GM19397 (cell line): Measurements from ENCODE around the gene MIEF2.
"Not testable (repeated sequence)": the region's sequence is repeated elsewhere in the genome, so short reads cannot be mapped to it uniquely, and the experiment has no call there.

Experiments
- ATAC-seq: cut with Tn5 transposase; IDR thresholded peaks from one replicate; pipeline ENCODE4 v1.9.1; 2021; ENCODE audit warnings: mild to moderate bottlenecking, moderate library complexity; ENCODE audit not compliant: unreplicated experiment

MIEF2 gene

DNA sequence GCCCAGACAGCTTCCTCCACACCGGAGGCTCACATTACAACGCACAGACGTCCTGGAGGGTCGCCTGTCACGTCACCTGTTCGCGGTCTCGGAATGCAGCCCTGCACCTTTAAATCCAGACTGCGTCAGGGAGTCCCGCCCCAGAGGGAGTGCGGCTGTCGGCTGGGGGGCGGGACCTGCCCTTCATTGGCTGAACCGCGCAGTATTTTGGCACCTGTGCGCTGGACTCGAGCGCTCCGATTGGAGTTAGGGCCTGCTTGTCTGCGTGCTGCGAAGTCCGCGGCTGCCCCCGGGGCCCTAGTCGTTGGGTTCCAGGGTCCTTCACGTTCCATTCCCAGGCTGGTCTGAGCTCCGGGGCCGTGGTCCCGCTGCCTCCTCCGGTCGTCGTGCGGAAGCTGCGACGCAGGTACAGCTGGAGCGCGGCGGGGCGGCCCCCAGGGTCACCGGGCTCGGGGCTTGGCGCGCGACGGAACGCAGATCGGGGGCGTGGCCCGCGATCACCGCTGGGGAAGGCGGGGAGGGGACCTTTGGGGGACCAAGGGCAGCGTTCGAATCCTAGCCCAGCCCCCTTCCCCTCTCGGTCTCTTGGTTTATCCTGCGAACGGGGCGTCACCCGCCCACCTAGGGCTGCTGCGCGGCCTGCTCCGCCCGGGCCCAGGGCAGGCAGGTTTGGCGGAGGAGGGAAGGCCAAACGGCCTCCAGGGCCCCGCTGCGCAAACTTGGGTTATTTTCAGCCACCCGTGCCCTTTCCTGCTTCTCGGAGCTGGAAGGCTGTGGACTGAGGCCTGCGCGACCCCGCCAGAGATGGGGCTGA lies at the start of gene MIEF2:
TSS of gene MIEF2 (plus strand) at position 331 of the 814 bp plus-strand sequence. CDS start 2,059 bp downstream, outside the sequence.
- ATAC-seq = peak; percentile 75

- no peak for ATAC-seq
Observed at GRCh38 chr17:18213666-18214270, 46.7 kb upstream of the MIEF2 start.

DNA sequence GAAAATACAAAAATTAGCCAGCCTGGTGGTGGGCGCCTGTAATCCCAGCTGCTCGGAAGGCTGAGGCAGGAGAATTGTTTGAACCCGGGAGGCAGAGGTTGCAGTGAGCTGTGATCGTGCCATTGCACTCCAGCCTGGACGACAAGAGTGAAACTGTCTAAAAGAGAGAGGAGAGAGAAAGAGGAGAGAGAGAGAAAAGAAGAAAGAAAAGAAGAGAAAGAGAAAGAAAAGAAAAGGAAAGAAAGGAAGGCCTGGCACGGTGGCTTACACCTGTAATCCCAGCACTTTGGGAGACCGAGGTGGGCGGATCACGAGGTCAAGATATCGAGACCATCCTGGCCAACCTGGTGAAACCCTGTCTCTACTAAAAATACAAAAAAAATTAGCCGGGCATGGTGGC lies 43.6 kb upstream of the MIEF2 start:
- ATAC-seq = not testable (repeated sequence)

DNA sequence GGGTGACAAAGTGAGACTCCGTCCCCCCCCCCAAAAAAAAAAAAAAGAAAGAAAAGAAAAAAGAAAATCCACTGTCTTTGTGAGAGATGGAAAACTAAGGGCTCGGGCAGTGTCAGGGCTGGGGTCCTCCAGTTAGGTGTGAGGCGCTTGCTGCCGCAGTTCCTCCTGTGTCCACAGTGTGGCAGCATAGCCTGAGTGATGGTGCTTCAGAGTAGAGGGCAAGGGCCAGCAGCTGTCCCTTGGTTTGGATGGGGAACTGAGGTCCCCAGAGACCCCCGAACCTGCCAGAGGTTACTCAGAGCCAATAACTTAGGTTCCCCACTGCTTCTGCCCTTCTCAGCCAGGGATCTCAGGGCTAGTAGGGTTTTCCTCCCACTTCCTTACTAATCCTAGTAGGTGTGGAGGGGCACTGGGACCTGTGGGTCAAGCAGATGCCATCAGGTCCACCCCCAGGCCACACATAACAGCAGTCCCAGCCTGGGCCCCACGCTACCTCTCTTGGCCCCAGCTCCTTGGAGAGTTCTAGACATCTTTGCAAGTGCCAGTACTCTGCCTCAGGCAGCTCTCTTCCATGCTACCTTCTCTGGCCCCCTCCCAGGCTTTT lies 42.9 kb upstream of the MIEF2 start:
- no peak for ATAC-seq

DNA sequence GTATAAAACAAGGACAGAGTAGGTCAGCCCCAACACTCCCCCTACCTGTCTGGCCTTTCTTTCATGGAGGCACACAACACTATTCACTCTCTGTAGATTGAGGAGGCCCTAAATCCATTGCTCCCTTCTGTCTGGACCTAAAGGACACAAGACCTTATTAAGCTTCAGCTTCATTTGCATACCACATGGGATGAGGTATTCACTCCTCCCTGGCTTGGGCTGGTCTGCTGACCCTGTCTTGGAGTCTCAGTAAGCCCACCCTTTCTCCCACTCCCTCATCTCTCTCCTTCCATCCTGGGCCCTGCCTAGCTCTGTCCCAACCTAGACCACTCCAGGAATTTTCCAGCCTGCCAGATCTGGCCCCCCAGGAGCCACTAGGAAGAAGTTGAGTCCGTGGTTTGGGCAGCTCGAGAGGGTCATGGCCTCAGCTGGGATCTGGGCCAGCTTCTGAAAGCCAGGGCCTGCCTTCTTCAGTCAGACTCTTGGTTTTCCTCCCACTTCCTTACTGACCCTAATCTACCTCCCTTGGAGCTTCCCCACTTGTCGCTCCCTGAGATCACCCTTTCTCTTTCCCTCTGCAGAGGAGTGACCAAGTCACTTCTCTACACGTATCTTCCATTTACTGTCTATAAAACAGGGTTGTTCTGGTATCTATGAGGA lies 41.6 kb upstream of the MIEF2 start:
- ATAC-seq = no peak

GRCh38 chr17:18224053-18224386 lies 36.4 kb upstream of the MIEF2 start:
- no peak for ATAC-seq

GRCh38 chr17:18224387-18225120 lies 35.9 kb upstream of the MIEF2 start:
- ATAC-seq = no peak

DNA sequence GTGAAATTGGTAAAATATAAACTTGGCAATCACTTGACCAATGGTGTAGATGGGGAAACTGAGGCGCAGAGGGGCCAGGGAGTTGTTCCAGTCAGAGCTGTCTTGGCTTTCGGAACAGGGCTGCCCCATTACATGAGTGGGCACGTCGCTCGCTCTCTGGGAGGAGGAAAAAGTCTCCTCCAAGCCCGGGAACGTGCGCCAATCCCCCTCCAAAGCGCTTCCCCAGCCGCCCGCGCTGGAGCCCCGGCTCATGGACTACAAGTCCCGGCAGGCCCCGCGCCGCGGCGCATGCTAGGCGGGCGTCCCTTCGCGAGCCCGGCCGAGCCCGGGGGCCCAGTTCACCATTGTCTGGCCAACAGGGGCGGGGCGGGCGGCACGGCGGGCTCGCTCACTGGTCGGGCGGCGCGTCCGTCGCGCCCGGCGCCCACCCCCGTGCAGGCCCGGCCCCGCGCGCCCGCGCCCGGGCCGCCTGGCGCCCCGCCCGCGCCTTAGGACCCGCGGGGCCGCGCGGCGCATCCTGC lies 35.3 kb upstream of the MIEF2 start, which contains the start of gene LLGL1:
TSS of gene LLGL1 (plus strand) at position 515 of the 521 bp plus-strand sequence. CDS start 48 bp downstream, outside the sequence.
- peak; percentile 92 for ATAC-seq

DNA sequence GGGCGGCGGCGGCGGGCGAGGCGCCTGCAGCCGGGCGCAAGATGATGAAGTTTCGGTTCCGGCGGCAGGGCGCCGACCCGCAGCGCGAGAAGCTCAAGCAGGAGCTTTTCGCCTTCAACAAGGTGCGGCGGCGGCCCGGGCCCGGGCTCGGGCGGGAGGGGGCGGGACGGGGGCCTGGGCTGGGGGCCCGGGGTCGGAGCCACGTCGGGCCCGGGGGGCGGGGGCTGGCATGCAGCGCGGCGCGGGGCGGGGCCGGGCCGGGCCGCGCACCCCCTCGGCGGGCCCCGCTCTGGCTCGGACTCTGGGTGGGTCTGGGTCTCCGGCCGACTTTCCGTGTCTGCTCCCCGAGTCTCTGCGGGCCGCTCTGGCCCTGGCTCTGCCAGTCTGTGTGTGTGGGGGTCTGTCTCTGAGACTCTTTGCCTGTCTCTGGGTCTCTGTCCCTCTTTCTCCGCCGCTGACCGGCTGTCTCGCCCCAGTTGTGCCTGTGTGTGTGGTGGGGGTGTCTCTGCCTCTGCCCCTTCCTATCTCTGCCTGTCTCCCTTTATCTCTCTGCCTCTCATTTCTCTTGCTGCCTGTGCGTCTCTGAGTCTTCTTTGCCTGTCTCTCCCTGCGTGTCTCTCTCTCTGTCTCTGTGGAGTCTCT lies 34.7 kb upstream of the MIEF2 start:
- ATAC-seq = peak; percentile 20

DNA sequence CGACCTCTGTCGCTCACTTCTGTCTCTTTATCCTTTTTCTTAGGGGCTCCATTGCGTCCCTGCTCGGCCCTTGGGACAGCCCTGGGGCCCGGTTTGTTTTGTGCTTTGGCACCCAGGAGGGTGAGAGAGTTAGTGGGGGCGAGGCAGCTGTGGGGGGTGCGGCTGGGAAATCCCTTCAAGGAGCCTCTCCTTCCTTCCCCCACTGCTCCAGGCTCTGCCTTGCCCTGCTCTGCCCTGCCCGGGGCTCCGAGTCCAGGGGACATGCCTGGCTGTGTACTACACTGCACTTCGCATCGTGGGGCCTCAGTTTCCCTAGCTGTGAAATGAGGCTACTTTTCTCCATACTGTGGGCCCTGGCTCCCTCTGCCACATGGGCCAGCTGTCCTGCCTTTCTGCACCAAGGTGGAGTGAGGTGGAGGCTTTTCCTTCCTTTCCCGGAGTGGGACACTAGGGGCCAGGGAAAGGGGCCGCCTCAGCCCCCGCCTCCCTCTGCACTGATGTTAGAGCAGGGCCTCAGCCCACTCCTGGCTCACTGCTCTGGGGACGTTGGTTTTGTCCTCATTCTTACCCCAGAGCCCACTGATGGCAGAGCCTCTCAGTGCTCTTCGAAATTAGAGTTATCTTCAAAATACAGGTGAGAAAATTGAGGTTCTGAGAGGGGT lies 34.0 kb upstream of the MIEF2 start:
- no peak for ATAC-seq

- ATAC-seq = no peak
Observed at GRCh38 chr17:18227635-18228034, 32.8 kb upstream of the MIEF2 start.

GRCh38 chr17:18228176-18228682 lies 32.2 kb upstream of the MIEF2 start:
- ATAC-seq = no peak

DNA sequence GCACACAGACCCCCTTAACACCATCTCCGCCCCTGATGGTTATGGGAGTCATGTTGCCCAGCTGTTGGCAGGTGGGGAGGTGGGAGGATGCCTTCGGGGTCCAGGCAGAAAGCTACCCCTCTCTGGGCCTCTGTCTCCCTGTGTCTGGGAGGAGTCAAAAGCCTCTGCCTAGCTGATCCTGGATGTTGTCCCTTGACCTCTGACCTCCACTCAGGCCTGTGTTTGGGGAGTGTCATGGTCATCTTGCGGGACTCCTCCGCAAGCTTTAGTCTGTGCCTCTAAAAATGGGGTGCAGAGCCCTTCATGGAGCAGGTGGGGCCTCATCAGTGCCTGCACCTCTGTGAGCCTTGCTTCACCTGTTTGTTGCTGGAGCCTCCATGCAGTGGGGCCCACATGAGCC lies 31.2 kb upstream of the MIEF2 start:
- no peak for ATAC-seq

- no peak for ATAC-seq
Observed at GRCh38 chr17:18229771-18230170, 30.7 kb upstream of the MIEF2 start.

- no peak for ATAC-seq
Observed at GRCh38 chr17:18230288-18231141, 29.9 kb upstream of the MIEF2 start.

GRCh38 chr17:18231164-18231563 lies 29.3 kb upstream of the MIEF2 start:
- ATAC-seq = no peak

GRCh38 chr17:18233803-18234518 lies 26.5 kb upstream of the MIEF2 start:
- ATAC-seq = no peak
